ENCODE results near the gene ADIPOR1.

Gene ADIPOR1

GRCh38 chr1:202952099-202952498 is 6.0 kb downstream of the ADIPOR1 start:
- H3K36me3 ChIP-seq: peaks cover 73% of the 10 kb centered on the region
- H3K27ac ChIP-seq: peak overlapping the region; percentile 48
- H3K9me3 ChIP-seq (ENCODE audit: severe bottlenecking): no peaks in the 10 kb centered on the region
- no peaks in the 10 kb centered on the region for H3K27me3 ChIP-seq (ENCODE audit: insufficient read depth, low read depth, severe bottlenecking)
- H3K4me3 ChIP-seq (ENCODE audit: low read depth, low read length): 0 out of 2 replicates have a peak overlapping the region, but pooled peaks have one; percentile 16
- DNase-seq: no peak
- TF ChIP-seq CTCF (IDR thresholded peaks at IDR 0.05; ENCODE audit: low read depth, low read length): no peak

DNA sequence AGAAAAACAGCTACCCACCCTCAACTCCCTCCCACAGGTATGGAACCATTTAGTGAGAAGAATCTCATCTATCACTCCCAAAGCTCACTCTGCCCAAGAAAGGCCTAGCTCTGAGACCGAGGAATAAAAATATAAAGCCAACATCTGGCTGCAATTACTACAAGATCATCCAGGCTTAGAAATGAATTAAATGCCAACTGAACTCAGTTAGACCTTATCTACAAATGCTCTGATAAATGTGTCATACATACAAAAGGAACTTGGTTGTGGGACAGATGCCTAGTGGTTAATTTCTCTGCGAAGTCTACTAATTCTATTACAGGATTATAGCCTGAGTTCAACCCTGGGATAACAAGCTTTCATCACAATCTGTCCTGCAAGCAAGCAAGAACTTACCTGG is 6.7 kb downstream of the ADIPOR1 start:
- no peaks in the 10 kb centered on the region for H3K9me3 ChIP-seq (ENCODE audit: severe bottlenecking)
- H3K36me3 ChIP-seq: peaks cover 73% of the 10 kb centered on the region
- TF ChIP-seq CTCF (IDR thresholded peaks at IDR 0.05; ENCODE audit: low read depth, low read length): no peak
- H3K27me3 ChIP-seq (ENCODE audit: insufficient read depth, low read depth, severe bottlenecking): no peaks in the 10 kb centered on the region
- peak overlapping the region; percentile 48 for H3K27ac ChIP-seq
- DNase-seq: peak; percentile 59
- peak overlapping the region; percentile 16; the same call in 1 of the 2 replicates for H3K4me3 ChIP-seq (ENCODE audit: low read depth, low read length)

DNA sequence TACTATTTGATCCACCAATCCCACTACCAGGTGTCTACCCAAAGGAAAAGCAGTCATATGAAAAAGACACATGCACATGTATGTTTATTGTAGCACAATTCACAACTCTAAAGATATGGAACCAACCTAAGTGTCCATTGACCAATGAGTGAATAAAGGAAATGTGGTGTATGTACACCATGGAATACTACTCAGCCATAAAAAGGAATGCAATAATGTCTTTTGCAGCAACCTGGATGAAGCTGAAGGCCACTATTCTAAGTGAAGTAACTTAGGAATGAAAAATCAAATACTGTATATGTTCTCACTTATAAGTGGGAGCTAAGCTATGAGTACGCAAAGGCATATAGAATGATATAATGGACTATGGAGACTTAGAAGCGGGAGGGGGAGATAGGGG is 12.6 kb downstream of the ADIPOR1 start:
- Histone ChIP-seq H3K9me3 (ENCODE audit: severe bottlenecking) (no peaks in the 10 kb centered on the region), H3K27me3 (ENCODE audit: insufficient read depth, low read depth, severe bottlenecking) (no peaks in the 10 kb centered on the region), H3K4me3 (ENCODE audit: low read depth, low read length) (no peak overlapping the region), H3K36me3 (peaks cover 97% of the 10 kb centered on the region), H3K27ac (no peak overlapping the region)
- no peak for DNase-seq
- no peak for TF ChIP-seq CTCF (IDR thresholded peaks at IDR 0.05; ENCODE audit: low read depth, low read length)

DNA sequence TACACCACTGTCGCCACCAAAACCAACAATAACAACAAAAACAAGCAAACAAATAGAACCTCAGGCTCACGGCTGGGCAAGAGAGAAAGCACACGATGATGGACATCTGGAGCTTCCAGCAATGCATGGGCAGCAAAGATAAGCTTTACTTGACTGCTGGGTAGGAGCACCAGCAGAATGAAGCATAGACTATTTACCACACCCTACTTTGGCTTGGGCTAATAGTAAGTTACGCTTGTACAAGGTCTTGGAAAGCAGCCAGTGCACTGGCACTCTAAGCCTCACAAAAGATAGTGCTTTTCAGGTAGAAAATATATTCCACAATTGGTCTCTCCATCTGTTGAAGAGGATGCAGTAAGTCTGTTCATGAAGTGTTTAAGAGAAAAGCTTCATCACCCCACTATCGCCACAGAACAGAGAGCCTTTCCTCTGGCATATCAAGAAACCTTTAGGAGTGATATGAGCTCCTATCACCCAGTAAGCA is 13.6 kb downstream of the ADIPOR1 start:
- Histone ChIP-seq H3K9me3 (ENCODE audit: severe bottlenecking) (no peaks in the 10 kb centered on the region), H3K36me3 (peaks cover 94% of the 10 kb centered on the region), H3K27me3 (ENCODE audit: insufficient read depth, low read depth, severe bottlenecking) (no peaks in the 10 kb centered on the region), H3K4me3 (ENCODE audit: low read depth, low read length) (no peak overlapping the region), H3K27ac (no peak overlapping the region)
- TF ChIP-seq CTCF (IDR thresholded peaks at IDR 0.05; ENCODE audit: low read depth, low read length): no peak
- no peak for DNase-seq

DNA sequence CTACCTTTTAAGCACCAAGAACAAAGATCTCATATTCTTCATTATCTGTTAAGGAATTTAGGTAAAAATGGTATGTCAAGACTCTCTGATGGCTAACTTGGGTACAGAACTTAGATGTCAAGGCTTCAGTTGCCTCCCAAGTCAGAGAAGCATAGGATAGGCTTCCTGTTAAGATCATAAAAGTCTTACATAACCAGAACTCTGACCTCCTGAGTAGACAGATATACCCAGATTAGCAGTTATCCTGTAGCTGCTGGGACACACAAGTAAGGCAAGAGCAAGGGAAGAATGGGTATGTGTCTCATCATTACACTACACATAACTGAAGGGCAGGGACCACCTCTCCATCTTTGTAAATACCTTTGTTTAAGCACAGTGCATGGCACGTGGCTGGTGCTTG is 15.7 kb downstream of the ADIPOR1 start:
- no peak for DNase-seq
- Histone ChIP-seq H3K27ac (no peak overlapping the region), H3K4me3 (ENCODE audit: low read depth, low read length) (no peak overlapping the region), H3K36me3 (peaks cover 78% of the 10 kb centered on the region), H3K9me3 (ENCODE audit: severe bottlenecking) (no peaks in the 10 kb centered on the region), H3K27me3 (ENCODE audit: insufficient read depth, low read depth, severe bottlenecking) (no peaks in the 10 kb centered on the region)
- no peak for TF ChIP-seq CTCF (IDR thresholded peaks at IDR 0.05; ENCODE audit: low read depth, low read length)

- peaks cover 68% of the 10 kb centered on the region for H3K36me3 ChIP-seq
- TF ChIP-seq CTCF (IDR thresholded peaks at IDR 0.05; ENCODE audit: low read depth, low read length): no peak
These were observed 16.7 kb downstream of the ADIPOR1 start for GRCh38 chr1:202941372-202941771.

More at GRCh38 chr1:202941372-202941771, 16.7 kb downstream of the ADIPOR1 start:
- no peak overlapping the region for H3K27ac ChIP-seq
- H3K4me3 ChIP-seq (ENCODE audit: low read depth, low read length): no peak overlapping the region
- no peaks in the 10 kb centered on the region for H3K9me3 ChIP-seq (ENCODE audit: severe bottlenecking)
- H3K27me3 ChIP-seq (ENCODE audit: insufficient read depth, low read depth, severe bottlenecking): no peaks in the 10 kb centered on the region
- no peak for DNase-seq
